Naive B cell (primary cell): ENCODE data around the gene CTNNA2. TPM values are rescaled to one million over a fixed set of nuclear protein-coding genes. Genes with fewer than 3 reads are reported as not detected.

ENCODE experiments used
- ATAC-seq, 2 donors: fragments of 150-1000 bp; cut with Tn5 transposase; 2 replicates each; pipeline ENCODE4 v1.10.0; 2021; ENCODE audit warnings: low read depth in 2 of 2, mild to moderate bottlenecking in 2 of 2, moderate library complexity in 2 of 2
- DNase-seq: peaks from one replicate; pipeline ENCODE4 v3.0.0; 2022
- H3K27ac Mint-ChIP-seq, 6 donors: one replicate each; pipeline ENCODE4 v1.8.0; 2020 to 2022; ENCODE audit warnings: mild to moderate bottlenecking in 6 of 6, mixed read lengths in 6 of 6, moderate library complexity in 5 of 6, inconsistent platforms in 2 of 6
- H3K27me3 Mint-ChIP-seq, 3 donors: one replicate each; pipeline ENCODE4 v1.8.0; 2021 to 2022; ENCODE audit warnings: mixed read lengths in 3 of 3, mild to moderate bottlenecking in 1 of 3
- H3K36me3 Mint-ChIP-seq, 2 donors: one replicate each; pipeline ENCODE4 v1.8.0; 2020 to 2022; ENCODE audit warnings: mixed read lengths in 2 of 2, inconsistent platforms in 1 of 2, mild to moderate bottlenecking in 1 of 2
- H3K4me1 Mint-ChIP-seq, 3 donors: one replicate each; pipeline ENCODE4 v1.8.0; 2020 to 2022; ENCODE audit warnings: mixed read lengths in 3 of 3, inconsistent platforms in 1 of 3, mild to moderate bottlenecking in 1 of 3, moderate library complexity in 1 of 3
- H3K4me3 Mint-ChIP-seq, 8 donors: one replicate each; pipeline ENCODE4 v1.8.0; 2020 to 2022; ENCODE audit warnings: mild to moderate bottlenecking in 8 of 8, mixed read lengths in 8 of 8, moderate library complexity in 8 of 8, inconsistent platforms in 2 of 8
- H3K9me3 Mint-ChIP-seq, 7 donors: one replicate each; pipeline ENCODE4 v1.8.0; 2020 to 2022; ENCODE audit warnings: mixed read lengths in 7 of 7, mild to moderate bottlenecking in 5 of 7, inconsistent platforms in 2 of 7, moderate library complexity in 1 of 7
- polyA plus RNA-seq, 6 donors: library from polyadenylated mRNA; unstranded; fragments of 300-500 nt; fragmentation: Illumina TruSeq; gene quantifications; one replicate each; pipeline ENCODE4 v1.2.3, GENCODE V29; 2021; ENCODE audit warnings: low read depth in 6 of 6

Gene CTNNA2
- polyA plus RNA-seq = not detected

GRCh38 chr2:79512442-79513401, at the start of gene CTNNA2:
CTNNA2 (plus strand) TSS chr2:79513051.
- peaks cover 3 to 23% (median 8%) of the 10 kb centered on the region in 7 donors for H3K9me3 Mint-ChIP-seq
- peak within 1 kb of the TSS in 7 of 8 donors; percentile 20 to 84 (median 46) for H3K4me3 Mint-ChIP-seq
- H3K27me3 Mint-ChIP-seq = peaks cover 27 to 29% (median 29%) of the 10 kb centered on the region in 3 donors
- ATAC-seq = no peak
- H3K4me1 Mint-ChIP-seq = peaks cover 0 to 11% (median 6%) of the 10 kb centered on the region in 3 donors
- DNase-seq = no peak
- peak within 1 kb of the TSS in 1 of 6 donors; percentile 53 for H3K27ac Mint-ChIP-seq
- H3K36me3 Mint-ChIP-seq = peaks cover 6 to 16% of the 10 kb centered on the region in 2 donors

GRCh38 chr2:79487399-79487798, 25.5 kb upstream of the CTNNA2 start:
- Mint-ChIP-seq H3K4me1 (no peaks in the 10 kb centered on the region), H3K4me3 (no peak overlapping the region), H3K27ac (no peak overlapping the region), H3K27me3 (peaks cover 0 to 3% (median 0%) of the 10 kb centered on the region in 3 donors), H3K36me3 (no peaks in the 10 kb centered on the region), H3K9me3 (peaks cover 0 to 7% (median 0%) of the 10 kb centered on the region in 7 donors)
- DNase-seq (no peak), ATAC-seq (no peak)

- Mint-ChIP-seq H3K27ac (no peak overlapping the region), H3K4me3 (no peak overlapping the region), H3K27me3 (peaks cover 27 to 29% (median 29%) of the 10 kb centered on the region in 3 donors), H3K36me3 (peaks cover 6 to 16% of the 10 kb centered on the region in 2 donors), H3K9me3 (peaks cover 3 to 23% (median 8%) of the 10 kb centered on the region in 7 donors), H3K4me1 (peaks cover 0 to 11% (median 6%) of the 10 kb centered on the region in 3 donors)
- ATAC-seq (no peak), DNase-seq (no peak)
Measured at GRCh38 chr2:79511320-79511951, 1.4 kb upstream of the CTNNA2 start.

- ATAC-seq (no peak), DNase-seq (no peak)
- Mint-ChIP-seq H3K27ac (no peak overlapping the region), H3K27me3 (peaks cover 27 to 29% (median 29%) of the 10 kb centered on the region in 3 donors), H3K4me1 (peaks cover 0 to 11% (median 6%) of the 10 kb centered on the region in 3 donors), H3K36me3 (peaks cover 6 to 16% of the 10 kb centered on the region in 2 donors), H3K9me3 (peaks cover 3 to 23% (median 8%) of the 10 kb centered on the region in 7 donors), H3K4me3 (peak overlapping the region in 4 of 8 donors; percentile 20 to 42 (median 32))
Measured at GRCh38 chr2:79513711-79514110, 860 bp downstream of the CTNNA2 start.

DNA sequence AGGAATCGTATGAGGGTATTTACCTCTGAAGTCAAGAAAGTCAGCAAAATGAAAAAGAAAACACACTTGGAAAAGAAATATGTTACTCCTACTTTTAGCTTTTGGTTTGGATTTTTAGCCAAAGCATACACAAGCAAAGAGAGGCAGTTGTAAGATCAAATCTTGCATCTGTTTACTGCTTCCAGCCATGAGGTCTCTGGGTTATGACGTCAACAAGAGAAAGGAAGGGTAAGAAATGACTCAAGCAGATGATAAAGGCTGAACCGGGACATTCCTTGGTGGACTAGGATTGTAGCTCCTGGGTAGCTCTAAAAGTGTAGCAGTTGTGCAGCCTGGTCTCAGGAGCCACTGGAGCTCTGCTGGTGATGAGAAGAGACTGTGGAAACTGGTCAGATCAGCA, 16.8 kb downstream of the CTNNA2 start:
- Mint-ChIP-seq H3K9me3 (peaks cover 0 to 15% (median 0%) of the 10 kb centered on the region in 7 donors), H3K27ac (no peak overlapping the region), H3K4me3 (no peak overlapping the region), H3K4me1 (no peaks in the 10 kb centered on the region), H3K36me3 (no peaks in the 10 kb centered on the region), H3K27me3 (no peaks in the 10 kb centered on the region)
- DNase-seq (no peak), ATAC-seq (no peak)

- H3K4me3 Mint-ChIP-seq = no peak overlapping the region
- DNase-seq (no peak), ATAC-seq (no peak)
- no peaks in the 10 kb centered on the region for H3K36me3 Mint-ChIP-seq
- no peaks in the 10 kb centered on the region for H3K27me3 Mint-ChIP-seq
- no peaks in the 10 kb centered on the region for H3K4me1 Mint-ChIP-seq
- no peak overlapping the region for H3K27ac Mint-ChIP-seq
- peaks cover 0 to 15% (median 0%) of the 10 kb centered on the region in 7 donors for H3K9me3 Mint-ChIP-seq
Measured at GRCh38 chr2:79530443-79530842, 17.6 kb downstream of the CTNNA2 start.

GRCh38 chr2:79547568-79547967, 34.7 kb downstream of the CTNNA2 start:
- H3K4me1 Mint-ChIP-seq = no peaks in the 10 kb centered on the region
- H3K4me3 Mint-ChIP-seq = no peak overlapping the region
- no peaks in the 10 kb centered on the region for H3K27me3 Mint-ChIP-seq
- DNase-seq (no peak), ATAC-seq (no peak)
- no peaks in the 10 kb centered on the region for H3K36me3 Mint-ChIP-seq
- H3K9me3 Mint-ChIP-seq = peaks cover 9 to 84% (median 34%) of the 10 kb centered on the region in 7 donors
- no peak overlapping the region for H3K27ac Mint-ChIP-seq

- H3K9me3 Mint-ChIP-seq = peaks cover 13 to 60% (median 25%) of the 10 kb centered on the region in 7 donors
- no peak overlapping the region for H3K27ac Mint-ChIP-seq
- H3K36me3 Mint-ChIP-seq = peaks cover 0 to 9% of the 10 kb centered on the region in 2 donors
- no peak for DNase-seq
- H3K4me1 Mint-ChIP-seq = no peaks in the 10 kb centered on the region
- no peaks in the 10 kb centered on the region for H3K27me3 Mint-ChIP-seq
- no peak overlapping the region for H3K4me3 Mint-ChIP-seq
- no peak for ATAC-seq
Measured at GRCh38 chr2:79552653-79553052, 39.8 kb downstream of the CTNNA2 start.

DNA sequence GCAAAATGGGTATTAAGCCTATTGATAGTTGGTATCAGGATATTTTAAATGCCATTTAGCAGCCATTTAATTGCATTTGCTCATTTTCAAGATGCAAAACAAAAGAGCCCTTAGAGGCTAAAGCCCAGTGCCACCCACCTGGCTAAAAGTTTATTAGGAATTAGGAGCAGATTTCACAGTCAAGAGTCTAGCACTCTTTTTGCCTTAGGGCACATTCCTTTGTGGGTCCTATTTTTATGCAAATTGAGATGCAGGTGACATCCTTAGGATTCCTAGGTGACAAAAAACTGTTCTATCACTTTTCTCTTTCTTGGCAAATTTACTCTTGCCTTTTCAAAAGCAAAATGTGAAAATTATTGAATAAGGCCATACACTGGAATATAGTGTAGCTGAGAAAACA, 42.0 kb downstream of the CTNNA2 start:
- Mint-ChIP-seq H3K27me3 (no peaks in the 10 kb centered on the region), H3K36me3 (peaks cover 0 to 9% of the 10 kb centered on the region in 2 donors), H3K4me1 (no peaks in the 10 kb centered on the region), H3K27ac (no peak overlapping the region), H3K9me3 (peaks cover 10 to 38% (median 20%) of the 10 kb centered on the region in 7 donors), H3K4me3 (no peak overlapping the region)
- no peak for ATAC-seq
- no peak for DNase-seq

DNA sequence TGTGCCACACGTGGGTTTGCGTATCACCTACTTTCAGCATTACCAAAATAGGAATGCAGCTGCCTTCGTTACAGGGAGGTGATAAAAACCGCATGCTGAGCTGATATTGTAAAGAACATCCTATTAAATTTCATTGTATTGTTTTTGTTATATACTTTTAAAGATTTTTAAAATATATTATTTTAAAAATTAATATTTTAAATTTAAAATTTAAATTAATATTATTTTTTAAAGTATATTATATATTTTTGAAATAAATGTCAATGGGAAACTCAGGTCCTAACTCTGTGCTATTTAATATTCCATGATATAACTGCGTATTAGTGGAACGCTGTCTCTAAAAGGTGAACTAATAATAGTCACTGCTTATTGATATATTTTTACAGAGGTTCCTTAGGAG, 51.2 kb downstream of the CTNNA2 start:
- no peak overlapping the region for H3K27ac Mint-ChIP-seq
- ATAC-seq = no peak
- H3K27me3 Mint-ChIP-seq = no peaks in the 10 kb centered on the region
- DNase-seq = no peak
- H3K4me1 Mint-ChIP-seq = no peaks in the 10 kb centered on the region
- H3K36me3 Mint-ChIP-seq = no peaks in the 10 kb centered on the region
- peaks cover 0 to 12% (median 4%) of the 10 kb centered on the region in 7 donors for H3K9me3 Mint-ChIP-seq
- no peak overlapping the region for H3K4me3 Mint-ChIP-seq

DNA sequence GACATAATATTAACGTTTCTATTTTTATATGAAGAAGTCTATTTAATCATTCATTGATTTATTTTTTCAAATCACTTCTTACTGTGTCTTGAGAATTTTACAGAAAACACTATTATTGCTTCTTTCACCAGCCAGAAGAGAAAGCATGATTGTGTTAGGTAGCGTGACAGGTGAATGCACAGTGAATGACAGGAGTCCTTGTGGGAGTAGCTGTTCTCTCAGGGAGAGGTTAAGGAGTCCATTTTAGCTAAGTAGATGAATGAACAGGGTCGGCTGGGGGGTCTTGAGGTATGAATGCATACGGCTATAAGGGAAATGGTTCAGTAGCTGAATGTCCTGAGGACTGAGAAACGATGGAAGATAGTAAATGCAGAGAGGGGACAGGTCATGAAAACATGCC, 56.2 kb downstream of the CTNNA2 start:
- no peak for DNase-seq
- Mint-ChIP-seq H3K27me3 (no peaks in the 10 kb centered on the region), H3K4me1 (no peaks in the 10 kb centered on the region), H3K4me3 (no peak overlapping the region), H3K36me3 (no peaks in the 10 kb centered on the region), H3K9me3 (peaks cover 0 to 10% (median 4%) of the 10 kb centered on the region in 7 donors), H3K27ac (no peak overlapping the region)
- ATAC-seq = no peak

GRCh38 chr2:79573895-79574674, 61.2 kb downstream of the CTNNA2 start:
- H3K27me3 Mint-ChIP-seq = no peaks in the 10 kb centered on the region
- ATAC-seq = no peak
- no peak for DNase-seq
- no peaks in the 10 kb centered on the region for H3K4me1 Mint-ChIP-seq
- H3K27ac Mint-ChIP-seq = no peak overlapping the region
- no peaks in the 10 kb centered on the region for H3K36me3 Mint-ChIP-seq
- H3K4me3 Mint-ChIP-seq = no peak overlapping the region
- peaks cover 0 to 8% (median 1%) of the 10 kb centered on the region in 7 donors for H3K9me3 Mint-ChIP-seq

- no peak for DNase-seq
- peaks cover 0 to 8% (median 0%) of the 10 kb centered on the region in 7 donors for H3K9me3 Mint-ChIP-seq
- no peaks in the 10 kb centered on the region for H3K36me3 Mint-ChIP-seq
- no peaks in the 10 kb centered on the region for H3K4me1 Mint-ChIP-seq
- no peak overlapping the region for H3K4me3 Mint-ChIP-seq
- no peak for ATAC-seq
- H3K27ac Mint-ChIP-seq = no peak overlapping the region
- H3K27me3 Mint-ChIP-seq = no peaks in the 10 kb centered on the region
Measured at GRCh38 chr2:79576451-79576850, 63.6 kb downstream of the CTNNA2 start.
